GM18499 (cell line): ENCODE results near the gene C16orf86.

ENCODE experiments used
- ATAC-seq: cut with Tn5 transposase; IDR thresholded peaks from one replicate; pipeline ENCODE4 v1.9.1; 2021; ENCODE audit warnings: moderate number of reproducible peaks; ENCODE audit not compliant: insufficient read depth, unreplicated experiment

C16orf86 gene

DNA sequence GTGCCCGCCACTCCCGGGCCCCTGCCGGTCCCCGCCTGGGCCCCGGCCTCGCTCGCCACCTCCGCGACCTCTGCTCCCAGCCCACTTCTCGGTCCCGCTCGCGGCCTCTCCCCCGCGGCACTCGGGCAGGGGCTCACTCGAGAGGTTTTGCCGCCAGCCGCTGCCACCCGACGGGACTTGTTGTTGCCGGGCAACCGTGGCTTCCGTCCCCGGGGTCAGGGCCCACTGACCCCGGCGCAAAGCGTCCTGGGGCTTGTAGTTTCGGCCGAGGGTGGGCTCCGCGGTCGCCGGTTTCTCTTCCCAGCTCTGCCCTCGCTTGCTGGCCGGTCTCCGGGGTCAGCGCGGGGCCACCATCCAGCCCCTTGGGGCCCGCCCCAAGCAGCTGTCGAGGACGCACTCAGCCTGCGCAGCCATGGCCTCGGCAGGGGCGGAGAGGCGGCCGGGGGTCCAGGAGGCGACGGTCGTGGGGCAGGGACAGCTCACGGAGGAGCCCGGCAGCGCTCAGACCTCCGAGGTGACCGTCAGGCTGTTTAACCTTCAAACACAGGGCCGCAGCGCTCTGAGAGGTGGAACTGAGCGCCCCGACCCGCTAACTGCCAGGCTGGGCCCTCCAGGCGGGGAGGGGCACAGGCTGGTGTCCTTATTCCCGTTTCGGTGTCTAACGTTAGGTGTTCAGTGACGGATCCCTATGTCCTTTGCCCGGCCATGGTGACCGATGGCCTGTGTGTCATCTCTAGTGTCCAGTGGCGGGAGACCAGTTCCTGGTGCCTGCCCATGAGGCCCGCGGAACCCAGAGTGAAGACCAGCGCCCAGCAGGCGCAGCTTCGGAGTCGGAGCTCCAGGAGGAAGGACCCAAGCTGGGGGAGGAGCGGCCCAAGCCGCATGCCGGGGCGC, at the start of gene C16orf86, which contains the start of gene ENKD1:
Gene C16orf86, plus strand, starts transcription at position 256 of the 894 bp plus-strand sequence. Its CDS starts 157 bp downstream, at position 413.
Gene ENKD1, minus strand, starts transcription at position 192 of the 894 bp plus-strand sequence. CDS start 308 bp downstream, outside the sequence.
- ATAC-seq: no peak

DNA sequence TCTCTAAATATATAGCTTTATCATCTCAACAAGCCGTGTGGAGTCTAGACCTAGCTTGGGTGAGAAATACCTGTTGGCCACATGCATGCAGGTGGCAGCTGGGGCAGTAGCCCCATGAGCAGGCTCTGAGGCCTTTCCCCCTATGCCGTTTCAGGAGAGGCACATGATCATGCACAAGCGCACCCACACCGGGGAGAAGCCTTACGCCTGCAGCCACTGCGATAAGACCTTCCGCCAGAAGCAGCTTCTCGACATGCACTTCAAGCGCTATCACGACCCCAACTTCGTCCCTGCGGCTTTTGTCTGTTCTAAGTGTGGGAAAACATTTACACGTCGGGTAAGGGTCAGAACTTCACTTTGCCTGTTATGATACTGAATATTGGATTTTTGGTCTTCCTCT, 38.4 kb upstream of the C16orf86 start:
- no peak for ATAC-seq

DNA sequence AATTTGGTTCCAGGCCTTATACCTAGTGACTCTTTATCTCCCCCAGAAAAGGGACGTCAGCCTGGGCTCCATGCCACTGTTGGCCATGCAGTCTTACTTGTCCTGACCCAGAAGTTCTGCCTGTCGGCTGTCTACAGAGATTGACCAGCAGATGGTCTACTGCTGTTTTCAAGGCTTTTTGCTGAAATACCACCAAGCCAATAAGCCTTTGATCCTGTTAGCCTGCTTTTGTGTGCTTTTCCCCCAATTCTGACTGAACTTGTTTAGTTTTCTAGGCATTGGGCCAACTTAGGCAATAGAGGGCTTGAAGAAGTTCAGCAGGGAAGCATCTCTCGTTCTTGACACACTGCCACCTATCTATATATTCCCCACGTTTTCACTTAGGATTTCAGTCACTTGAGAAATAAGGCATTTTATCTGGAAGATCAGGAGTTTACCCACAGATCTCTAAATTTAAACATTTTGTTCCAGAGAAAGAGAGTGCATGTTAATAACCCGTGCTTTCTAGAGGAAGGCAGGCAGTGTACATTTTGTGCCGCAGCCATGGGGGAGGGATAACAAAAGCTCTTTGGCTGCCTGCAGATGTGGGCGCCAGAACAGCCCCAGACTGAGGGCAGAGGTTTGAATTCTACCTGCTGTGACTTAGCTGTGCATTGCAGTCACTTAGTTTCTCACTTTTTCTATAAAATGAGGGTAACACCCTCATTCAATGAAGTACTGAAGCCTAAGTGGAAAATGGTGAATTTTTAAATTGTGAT, 34.0 kb upstream of the C16orf86 start:
- no peak for ATAC-seq

DNA sequence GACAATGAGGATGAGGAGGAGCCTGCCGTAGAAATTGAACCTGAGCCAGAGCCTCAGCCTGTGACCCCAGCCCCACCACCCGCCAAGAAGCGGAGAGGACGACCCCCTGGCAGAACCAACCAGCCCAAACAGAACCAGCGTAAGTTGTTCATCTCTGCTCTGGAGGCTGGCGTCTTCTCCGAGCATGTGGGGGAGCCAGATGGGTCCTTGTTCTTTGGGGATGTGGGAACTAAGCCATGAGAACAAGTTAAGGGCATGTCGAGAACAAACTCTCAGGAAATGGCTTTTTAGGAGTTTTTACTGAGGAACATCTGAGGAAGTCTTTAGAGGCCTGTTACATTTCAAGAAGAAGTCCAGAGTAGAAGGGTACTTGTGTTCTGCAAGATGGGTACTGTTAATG, 29.9 kb upstream of the C16orf86 start:
- ATAC-seq: no peak

DNA sequence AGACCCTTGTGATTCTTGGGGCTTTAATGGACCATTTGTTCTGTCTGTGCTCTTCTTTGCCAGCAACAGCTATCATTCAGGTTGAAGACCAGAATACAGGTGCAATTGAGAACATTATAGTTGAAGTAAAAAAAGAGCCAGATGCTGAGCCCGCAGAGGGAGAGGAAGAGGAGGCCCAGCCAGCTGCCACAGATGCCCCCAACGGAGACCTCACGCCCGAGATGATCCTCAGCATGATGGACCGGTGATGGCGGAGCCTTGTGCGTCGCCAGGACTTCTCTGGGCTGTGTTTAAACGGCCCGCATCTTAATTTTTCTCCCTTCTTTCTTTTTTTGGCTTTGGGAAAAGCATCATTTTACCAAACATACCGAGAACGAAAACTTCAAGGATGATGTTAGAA, 29.0 kb upstream of the C16orf86 start:
- no peak for ATAC-seq

- no peak for ATAC-seq
These were observed 24.6 kb upstream of the C16orf86 start for GRCh38 chr16:67641779-67642708.

GRCh38 chr16:67644038-67644437, 22.6 kb upstream of the C16orf86 start:
- no peak for ATAC-seq

- ATAC-seq: no peak
These were observed 21.1 kb upstream of the C16orf86 start for GRCh38 chr16:67645397-67646121.

- no peak for ATAC-seq
These were observed 19.4 kb upstream of the C16orf86 start for GRCh38 chr16:67647111-67647651.

- no peak for ATAC-seq
These were observed 18.9 kb upstream of the C16orf86 start for GRCh38 chr16:67647681-67648080.

DNA sequence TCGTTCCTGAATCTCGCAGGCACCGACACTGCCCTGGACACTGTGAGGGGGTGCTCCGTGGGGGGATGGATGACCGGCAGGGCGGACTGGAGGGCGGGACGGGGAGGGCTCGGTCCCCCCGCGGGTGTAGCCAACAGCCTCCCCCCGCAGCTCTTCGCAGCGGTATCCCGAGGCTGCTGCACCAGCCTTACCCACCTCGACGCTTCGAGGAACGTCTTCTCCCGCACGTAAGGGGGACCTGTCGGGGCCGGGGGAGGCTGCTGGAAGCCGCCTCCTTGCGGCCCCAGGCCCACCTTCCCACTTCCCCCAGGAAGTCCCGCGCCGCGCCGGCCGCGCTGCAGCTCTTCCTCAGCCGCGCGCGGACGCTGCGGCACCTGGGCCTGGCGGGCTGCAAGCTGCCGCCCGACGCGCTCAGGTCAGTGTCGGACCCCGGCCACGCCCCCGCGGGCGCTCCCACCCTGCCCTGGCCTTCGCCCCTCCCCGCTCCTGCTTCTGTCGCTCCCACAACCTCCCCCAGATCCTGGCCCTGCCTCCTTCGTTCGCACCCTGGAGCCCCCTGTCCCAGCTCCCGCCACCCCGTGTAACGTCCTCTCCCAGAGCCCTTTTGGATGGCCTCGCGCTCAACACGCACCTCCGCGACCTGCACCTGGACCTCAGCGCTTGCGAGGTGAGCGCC, 18.4 kb upstream of the C16orf86 start:
- no peak for ATAC-seq

DNA sequence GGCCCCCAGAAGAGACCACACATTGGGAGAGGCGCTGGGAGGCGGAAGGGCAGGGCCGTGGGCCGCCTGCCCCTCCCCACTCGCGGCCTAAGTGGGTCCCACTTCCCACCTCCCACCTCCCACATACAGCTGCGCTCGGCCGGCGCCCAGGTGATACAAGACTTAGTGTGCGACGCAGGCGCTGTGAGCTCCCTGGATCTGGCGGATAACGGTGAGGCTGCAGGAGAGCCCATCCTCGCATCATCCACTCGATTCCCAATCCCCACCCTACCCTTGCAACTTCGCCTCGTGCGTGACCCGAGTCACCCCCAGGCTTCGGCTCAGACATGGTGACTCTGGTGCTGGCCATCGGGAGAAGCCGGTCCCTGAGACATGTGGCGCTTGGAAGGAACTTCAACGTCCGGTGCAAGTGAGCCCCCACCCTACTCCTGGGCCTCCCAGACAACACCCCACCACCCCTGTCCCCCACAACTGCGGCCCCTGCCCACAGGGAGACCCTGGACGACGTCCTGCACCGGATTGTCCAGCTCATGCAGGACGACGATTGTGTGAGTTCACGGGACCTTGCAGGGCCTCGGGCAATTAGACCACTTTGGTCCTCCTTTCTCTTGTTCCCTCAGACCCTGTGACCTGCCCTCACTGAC, 17.7 kb upstream of the C16orf86 start:
- no peak for ATAC-seq

DNA sequence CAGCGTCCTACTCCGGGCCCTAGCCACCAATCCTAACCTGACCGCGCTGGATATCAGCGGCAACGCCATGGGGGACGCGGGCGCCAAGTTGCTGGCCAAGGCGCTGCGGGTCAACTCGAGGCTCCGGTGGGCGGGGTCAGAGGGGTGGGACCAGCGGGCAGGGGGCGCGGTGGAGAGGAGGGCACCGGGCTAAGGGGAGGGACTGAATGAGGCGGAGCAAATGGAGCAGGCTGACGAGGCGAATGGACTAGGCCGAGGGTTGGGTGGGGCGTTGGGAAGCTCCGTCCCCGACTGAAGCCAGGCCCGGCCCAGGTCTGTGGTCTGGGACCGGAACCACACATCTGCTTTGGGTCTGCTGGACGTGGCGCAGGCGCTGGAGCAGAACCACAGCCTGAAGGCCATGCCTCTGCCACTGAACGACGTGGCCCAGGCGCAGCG, 17.1 kb upstream of the C16orf86 start:
- no peak for ATAC-seq

- ATAC-seq: no peak
These were observed 16.6 kb upstream of the C16orf86 start for GRCh38 chr16:67650023-67650422.

- no peak for ATAC-seq
These were observed 15.6 kb upstream of the C16orf86 start for GRCh38 chr16:67651039-67651438.

- no peak for ATAC-seq
These were observed 14.8 kb upstream of the C16orf86 start for GRCh38 chr16:67651847-67652246.

- no peak for ATAC-seq
These were observed 14.0 kb upstream of the C16orf86 start for GRCh38 chr16:67652578-67653127.
